ENCODE measurements around the gene FBXW5. TPM values are rescaled to one million over a fixed set of nuclear protein-coding genes. Genes with fewer than 3 reads are reported as not detected.
A peak's percentile ranks its signal among the peaks of the same experiment; 100 is the strongest.

FBXW5 gene
- total RNA-seq: 100 to 1,000 TPM; 203 to 233 TPM

DNA sequence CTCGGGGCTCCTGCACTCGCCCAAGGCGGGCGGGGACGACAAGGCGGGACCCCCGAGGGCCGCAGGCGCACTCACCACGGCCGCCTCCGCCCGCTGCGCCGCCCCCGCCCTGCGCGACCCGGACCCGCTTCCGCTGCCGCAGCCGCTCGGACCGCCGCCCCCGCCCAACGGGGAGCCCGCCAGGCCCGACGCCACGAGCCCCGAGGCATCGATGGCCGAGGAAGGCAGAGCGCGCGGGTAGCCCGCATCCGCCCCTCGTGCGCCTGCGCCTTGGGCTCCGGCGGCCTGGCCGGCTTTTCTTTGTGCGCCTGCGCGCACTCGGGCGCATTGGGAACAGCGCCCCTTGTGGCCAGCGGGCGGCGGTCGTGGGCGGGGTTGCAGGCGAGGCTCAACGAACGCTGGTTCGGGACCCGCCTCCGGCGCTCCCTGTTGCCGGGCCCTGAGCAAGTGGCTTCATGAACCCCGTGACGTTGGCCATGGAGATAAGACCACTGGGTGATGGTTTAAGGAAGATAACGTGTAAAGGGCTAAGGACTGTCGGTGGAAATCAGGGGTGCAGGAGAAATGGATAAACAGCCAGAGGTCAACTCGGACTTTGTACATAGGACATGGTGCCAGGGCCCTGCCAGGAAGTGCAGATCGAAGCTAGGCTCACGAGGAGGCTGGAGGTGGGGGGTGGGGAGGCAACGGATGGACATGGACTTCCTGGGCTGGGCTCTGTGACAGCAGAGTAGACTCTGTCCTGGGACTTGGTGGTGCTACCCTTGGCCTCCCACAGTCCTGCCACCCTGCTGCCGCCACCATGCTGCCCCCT, at the start of gene FBXW5, which contains the start of gene C8G:
FBXW5 (minus strand) TSS at position 220 of the 814 bp plus-strand sequence. CDS start 655 bp downstream, outside the sequence.
C8G (plus strand) TSS at position 725 of the 814 bp plus-strand sequence; CDS start at position 803, 78 bp downstream.
- Histone ChIP-seq H3K27me3 (no peaks in the 10 kb centered on the region), H3K27ac (peak within 1 kb of the TSS; percentile 91 to 95), H3K4me1 (peaks cover 0 to 61% of the 10 kb centered on the region in 2 donors), H3K36me3 (peaks cover 34% of the 10 kb centered on the region), H3K4me3 (peak within 1 kb of the TSS; percentile 85 to 87), H3K9me3 (no peaks in the 10 kb centered on the region)
- TF ChIP-seq CTCF (IDR thresholded peaks at IDR 0.05): peak; percentile 97 to 99
- DNase-seq (ENCODE audit: low spot score): peak; percentile 91

DNA sequence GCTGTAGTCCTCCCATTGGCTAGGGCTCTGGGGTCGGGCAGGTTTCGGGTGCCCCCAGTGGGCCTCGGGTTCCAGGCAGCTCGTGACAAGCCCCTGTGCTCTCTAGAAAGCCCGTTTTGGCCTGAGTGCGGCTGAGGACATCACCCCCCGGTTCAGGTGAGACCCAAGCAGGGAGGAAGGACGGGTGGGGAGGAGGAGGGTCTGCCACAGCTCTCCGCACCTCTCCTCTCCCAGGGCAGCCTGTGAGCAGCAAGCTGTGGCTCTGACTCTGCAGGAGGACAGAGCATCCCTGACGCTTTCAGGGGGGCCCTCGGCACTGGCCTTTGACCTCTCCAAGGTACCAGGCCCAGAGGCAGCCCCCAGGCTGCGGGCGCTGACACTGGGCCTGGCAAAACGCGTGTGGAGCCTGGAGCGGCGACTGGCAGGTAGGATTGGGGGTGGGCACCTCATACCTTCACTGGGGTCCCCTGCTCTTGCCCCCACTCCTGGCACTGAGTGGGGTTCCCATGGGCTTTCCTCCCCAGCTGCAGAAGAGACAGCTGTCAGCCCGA, 48.4 kb upstream of the FBXW5 start:
- Histone ChIP-seq H3K9me3 (no peaks in the 10 kb centered on the region), H3K4me1 (peaks cover 0 to 55% of the 10 kb centered on the region in 2 donors), H3K27me3 (no peaks in the 10 kb centered on the region), H3K36me3 (no peaks in the 10 kb centered on the region), H3K27ac (peak overlapping the region; percentile 78 to 88), H3K4me3 (peak overlapping the region; percentile 65 to 78)
- TF ChIP-seq CTCF (IDR thresholded peaks at IDR 0.05): no peak
- no peak for DNase-seq (ENCODE audit: low spot score)

GRCh38 chr9:136991993-136992818, 47.7 kb upstream of the FBXW5 start, which contains the start of gene PAXX:
Gene PAXX (plus strand): TSS chr9:136992422. CDS start chr9:136992444, 22 bp downstream.
- Histone ChIP-seq H3K9me3 (no peaks in the 10 kb centered on the region), H3K27me3 (no peaks in the 10 kb centered on the region), H3K4me1 (peaks cover 0 to 55% of the 10 kb centered on the region in 2 donors), H3K4me3 (peak within 1 kb of the TSS; percentile 65 to 78), H3K27ac (peak within 1 kb of the TSS; percentile 78 to 88), H3K36me3 (no peaks in the 10 kb centered on the region)
- no peak for TF ChIP-seq CTCF (IDR thresholded peaks at IDR 0.05)
- DNase-seq (ENCODE audit: low spot score): peak; percentile 89

- DNase-seq (ENCODE audit: low spot score): no peak
- H3K9me3 ChIP-seq: no peaks in the 10 kb centered on the region
- peaks cover 0 to 44% of the 10 kb centered on the region in 2 donors for H3K4me1 ChIP-seq
- H3K36me3 ChIP-seq: no peaks in the 10 kb centered on the region
- TF ChIP-seq CTCF (IDR thresholded peaks at IDR 0.05): no peak
- H3K27me3 ChIP-seq: no peaks in the 10 kb centered on the region
- H3K4me3 ChIP-seq: no peak overlapping the region
- H3K27ac ChIP-seq: no peak overlapping the region
Observed at GRCh38 chr9:136990242-136990911, 45.8 kb upstream of the FBXW5 start.

DNA sequence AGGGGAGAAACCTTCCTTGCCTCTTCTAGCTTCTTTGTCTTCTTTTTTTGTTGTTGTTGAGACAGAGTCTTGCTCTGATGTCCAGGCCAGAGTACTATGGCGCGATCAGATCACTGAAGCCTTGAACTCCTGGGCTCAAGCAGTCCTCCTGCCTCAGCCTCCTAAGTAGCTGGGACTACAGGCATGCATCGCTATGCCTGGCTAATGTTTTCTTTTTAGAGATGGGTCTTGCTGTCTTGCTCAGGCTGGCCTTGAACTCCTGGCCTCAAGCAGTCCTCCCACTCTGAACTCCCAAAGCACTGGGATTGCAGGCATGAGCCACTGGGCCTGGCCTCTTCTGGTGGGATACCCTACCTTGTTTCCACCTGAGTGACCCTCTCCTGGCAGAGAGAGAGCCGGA, 44.3 kb upstream of the FBXW5 start:
- no peaks in the 10 kb centered on the region for H3K27me3 ChIP-seq
- H3K4me1 ChIP-seq: peaks cover 0 to 42% of the 10 kb centered on the region in 2 donors
- TF ChIP-seq CTCF (IDR thresholded peaks at IDR 0.05): no peak
- H3K36me3 ChIP-seq: no peaks in the 10 kb centered on the region
- no peak overlapping the region for H3K4me3 ChIP-seq
- no peaks in the 10 kb centered on the region for H3K9me3 ChIP-seq
- no peak overlapping the region for H3K27ac ChIP-seq
- no peak for DNase-seq (ENCODE audit: low spot score)
